ENCODE measurements around the gene DUS1L.

DUS1L gene

GRCh38 chr17:82080048-82080788 is 14.6 kb upstream of the DUS1L start:
- DNase-seq (ENCODE audit: low read depth), result no peak
- TF ChIP-seq CTCF (IDR thresholded peaks at IDR 0.05; ENCODE audit: insufficient read depth, low read depth, low read length, missing control alignments), result no peak
- H3K4me3 ChIP-seq (ENCODE audit: low read length), result no peak overlapping the region

GRCh38 chr17:82079001-82079677 is 13.5 kb upstream of the DUS1L start:
- H3K4me3 ChIP-seq (ENCODE audit: low read length), result no peak overlapping the region
- TF ChIP-seq CTCF (IDR thresholded peaks at IDR 0.05; ENCODE audit: insufficient read depth, low read depth, low read length, missing control alignments), result no peak

GRCh38 chr17:82078433-82078832 is 12.8 kb upstream of the DUS1L start:
- no peak for DNase-seq (ENCODE audit: low read depth)
- no peak for TF ChIP-seq CTCF (IDR thresholded peaks at IDR 0.05; ENCODE audit: insufficient read depth, low read depth, low read length, missing control alignments)
- no peak overlapping the region for H3K4me3 ChIP-seq (ENCODE audit: low read length)

More at GRCh38 chr17:82079001-82079677, 13.5 kb upstream of the DUS1L start:
- DNase-seq (ENCODE audit: low read depth), result no peak

GRCh38 chr17:82077617-82078358 is 12.2 kb upstream of the DUS1L start:
- no peak for DNase-seq (ENCODE audit: low read depth)
- H3K4me3 ChIP-seq (ENCODE audit: low read length), result no peak overlapping the region
- TF ChIP-seq CTCF (IDR thresholded peaks at IDR 0.05; ENCODE audit: insufficient read depth, low read depth, low read length, missing control alignments), result no peak

GRCh38 chr17:82076785-82077591 is 11.4 kb upstream of the DUS1L start:
- no peak for DNase-seq (ENCODE audit: low read depth)
- no peak for TF ChIP-seq CTCF (IDR thresholded peaks at IDR 0.05; ENCODE audit: insufficient read depth, low read depth, low read length, missing control alignments)
- no peak overlapping the region for H3K4me3 ChIP-seq (ENCODE audit: low read length)

GRCh38 chr17:82076018-82076784 is 10.6 kb upstream of the DUS1L start:
- H3K4me3 ChIP-seq (ENCODE audit: low read length), result no peak overlapping the region
- TF ChIP-seq CTCF (IDR thresholded peaks at IDR 0.05; ENCODE audit: insufficient read depth, low read depth, low read length, missing control alignments), result no peak

More at GRCh38 chr17:82076018-82076784, 10.6 kb upstream of the DUS1L start:
- DNase-seq (ENCODE audit: low read depth), result peak; percentile 55
